ENCODE data around the gene KCNQ1. TPM values are rescaled to one million over a fixed set of nuclear protein-coding genes. Genes with fewer than 3 reads are reported as not detected.

The KCNQ1 gene
- polyA plus RNA-seq (ENCODE audit: insufficient read depth in 1 of 5, insufficient read length in 5 of 5, low replicate concordance in 1 of 5): 10 to 100 TPM in 2 of 5 donors, 1 to 10 TPM in 3; 6.2 to 11.5 (median 8.5) TPM
- long read RNA-seq, donor 1, partial matches to known transcripts: 21 of 23 reads
- long read RNA-seq, donor 1, other reads (novel, unspliced or antisense): 0 of 23 reads
- long read RNA-seq, donor 2, partial matches to known transcripts: 0 of 3 reads
- long read RNA-seq, donor 2, other reads (novel, unspliced or antisense): 0 of 3 reads
- long read RNA-seq, donor 3, partial matches to known transcripts: 202 of 284 reads
- long read RNA-seq, donor 3, other reads (novel, unspliced or antisense): 81 of 284 reads
- long read RNA-seq, donor 4, partial matches to known transcripts: 0 of 2 reads
- long read RNA-seq, donor 4, other reads (novel, unspliced or antisense): 0 of 2 reads
- long read RNA-seq, donor 5, partial matches to known transcripts: 22 of 391 reads
- long read RNA-seq, donor 5, other reads (novel, unspliced or antisense): 367 of 391 reads
- long read RNA-seq, donor 6, partial matches to known transcripts: 0 of 2 reads
- long read RNA-seq, donor 6, other reads (novel, unspliced or antisense): 0 of 2 reads
- long read RNA-seq, donor 7, partial matches to known transcripts: 44 of 46 reads
- long read RNA-seq, donor 7, other reads (novel, unspliced or antisense): 0 of 46 reads
- long read RNA-seq, donor 8, partial matches to known transcripts: 6 of 6 reads
- long read RNA-seq, donor 8, other reads (novel, unspliced or antisense): 0 of 6 reads

- DNase-seq: no peak
Measured at GRCh38 chr11:2444821-2445745, at the start of gene KCNQ1. Gene KCNQ1 (plus strand): TSS chr11:2445008. CDS start chr11:2445099, 91 bp downstream.

GRCh38 chr11:2395211-2395730, 49.5 kb upstream of the KCNQ1 start:
- DNase-seq: no peak

GRCh38 chr11:2395856-2396255, 49.0 kb upstream of the KCNQ1 start:
- DNase-seq: no peak

- no peak for DNase-seq
Measured at GRCh38 chr11:2396471-2396870, 48.3 kb upstream of the KCNQ1 start.

- no peak for DNase-seq
Measured at GRCh38 chr11:2397005-2397404, 47.8 kb upstream of the KCNQ1 start.

GRCh38 chr11:2398664-2399355, 46.0 kb upstream of the KCNQ1 start:
- DNase-seq: no peak

- DNase-seq: no peak
Measured at GRCh38 chr11:2399488-2400068, 45.2 kb upstream of the KCNQ1 start.

GRCh38 chr11:2400069-2400761, 44.6 kb upstream of the KCNQ1 start, which contains the start of gene TSSC4:
Gene TSSC4 (plus strand): TSS chr11:2400750. CDS start chr11:2402634, 1,884 bp downstream.
- peak; percentile 100 for DNase-seq

- no peak for DNase-seq
Measured at GRCh38 chr11:2400762-2401435, 43.9 kb upstream of the KCNQ1 start.

GRCh38 chr11:2401436-2401984, 43.3 kb upstream of the KCNQ1 start:
- no peak for DNase-seq

GRCh38 chr11:2402106-2402505, 42.7 kb upstream of the KCNQ1 start:
- DNase-seq: no peak

- no peak for DNase-seq
Measured at GRCh38 chr11:2402890-2403645, 41.7 kb upstream of the KCNQ1 start.

GRCh38 chr11:2404735-2405196, 40.0 kb upstream of the KCNQ1 start:
- DNase-seq: no peak

GRCh38 chr11:2406451-2406850, 38.4 kb upstream of the KCNQ1 start:
- no peak for DNase-seq

- no peak for DNase-seq
Measured at GRCh38 chr11:2406878-2407410, 37.9 kb upstream of the KCNQ1 start.

GRCh38 chr11:2408671-2409070, 36.1 kb upstream of the KCNQ1 start:
- DNase-seq: no peak

- DNase-seq: no peak
Measured at GRCh38 chr11:2409126-2409525, 35.7 kb upstream of the KCNQ1 start.

Measured in right lung (tissue), 10 donors.